B cell (primary cell): ENCODE measurements around the gene CEP250. TPM values are rescaled to one million over a fixed set of nuclear protein-coding genes. Genes with fewer than 3 reads are reported as not detected.

Experiments used
- ATAC-seq: fragments of 200-7000 bp; cut with Tn5 transposase; one replicate; pipeline ENCODE4 v1.10.0; 2021; ENCODE audit warnings: low read depth, mild to moderate bottlenecking, moderate number of reproducible peaks, moderate library complexity
- CTCF ChIA-PET: fragments of 350-600 bp; sonication (Branson Sonifier 250); formaldehyde crosslinking; loops from one replicate; lab custom pipeline; 2021; ENCODE audit warnings: antibody characterized with exemption, inconsistent platforms; lab: Charles Lee
- POLR2A ChIA-PET: fragments of 350-600 bp; sonication (Branson Sonifier 250); formaldehyde crosslinking; loops from one replicate; lab custom pipeline; 2021; ENCODE audit warnings: antibody characterized with exemption; lab: Charles Lee
- DNase-seq: peaks from one replicate; pipeline ENCODE4 v3.0.0; 2013
- H2AFZ ChIP-seq: 2 replicates; pipeline ENCODE4 v1.6.1; 2012; ENCODE audit warnings: mild to moderate bottlenecking, low read depth, low read length; ENCODE audit not compliant: insufficient read depth, poor library complexity, severe bottlenecking
- H3K27ac ChIP-seq, 2 donors: 1 replicate in 1 of 2; 2 replicates in 1 of 2; pipeline ENCODE4 v1.5.1; 2012 to 2013; ENCODE audit warnings: low read length in 2 of 2, mild to moderate bottlenecking in 2 of 2, moderate library complexity in 1 of 2
- H3K27me3 ChIP-seq, 4 experiments: fragments of 200-600 bp in 1 of 4; sonication (generic) in 1 of 4; replicated peaks in 1 of 4; 1 replicate in 2 of 4; 2 replicates in 2 of 4; pipeline versions ENCODE4 v1.6.1 to v1.7.0; 2013 to 2016; ENCODE audit warnings: low read length in 3 of 4, mild to moderate bottlenecking in 2 of 4, mixed read lengths in 1 of 4, moderate library complexity in 1 of 4; ENCODE audit not compliant: insufficient read depth in 4 of 4, control insufficient read depth in 3 of 4; ENCODE audit errors: control extremely low read depth in 1 of 4
- H3K36me3 ChIP-seq, 2 experiments: replicated peaks in 1 of 2; 1 replicate in 1 of 2; 2 replicates in 1 of 2; pipeline versions ENCODE4 v1.6.1 to v1.7.1; 2013; ENCODE audit warnings: low read length in 1 of 2; ENCODE audit not compliant: insufficient read depth in 2 of 2, control insufficient read depth in 1 of 2; ENCODE audit errors: control extremely low read depth in 1 of 2, extremely low read depth in 1 of 2
- H3K4me1 ChIP-seq, 2 donors: fragments of 200-600 bp in 1 of 2; sonication (generic) in 1 of 2; 1 replicate in 1 of 2; 2 replicates in 1 of 2; pipeline versions ENCODE4 v1.5.1 to v1.6.1; 2013 to 2017; ENCODE audit warnings: low read length in 2 of 2; ENCODE audit not compliant: control insufficient read depth in 2 of 2, insufficient read depth in 2 of 2
- H3K4me2 ChIP-seq: replicated peaks from 2 replicates; pipeline ENCODE3; 2012; ENCODE audit warnings: mild to moderate bottlenecking, low read depth, low read length; ENCODE audit not compliant: poor library complexity, severe bottlenecking
- H3K4me3 ChIP-seq, 5 experiments: fragments of 200-600 bp in 1 of 5; sonication (generic) in 1 of 5; 1 replicate in 3 of 5; 2 replicates in 2 of 5; pipeline versions ENCODE4 v1.5.1 to v1.7.0; 2011 to 2016; ENCODE audit warnings: low read length in 4 of 5, mild to moderate bottlenecking in 4 of 5, low read depth in 2 of 5, control low read depth in 1 of 5, moderate library complexity in 1 of 5; ENCODE audit not compliant: insufficient read depth in 1 of 5; ENCODE audit errors: control extremely low read depth in 1 of 5, extremely low read depth in 1 of 5
- H3K79me2 ChIP-seq: fragments of 200-600 bp; sonication (generic); one replicate; pipeline ENCODE4 v1.6.0; 2016; ENCODE audit warnings: low read length; ENCODE audit not compliant: control insufficient read depth, insufficient read depth
- H3K9ac ChIP-seq: fragments of 200-600 bp; sonication (generic); 2 replicates; pipeline ENCODE4 v1.6.1; 2017; ENCODE audit warnings: mild to moderate bottlenecking, low read length, moderate library complexity
- H3K9me3 ChIP-seq, 3 donors: one replicate each; pipeline versions ENCODE4 v1.6.1 to v1.7.1; 2013; ENCODE audit warnings: low read length in 2 of 3; ENCODE audit not compliant: control insufficient read depth in 2 of 3, insufficient read depth in 1 of 3; ENCODE audit errors: control extremely low read depth in 1 of 3
- H4K20me1 ChIP-seq: 2 replicates; pipeline ENCODE4 v1.6.0; 2012; ENCODE audit warnings: mild to moderate bottlenecking, low read length; ENCODE audit not compliant: insufficient read depth, control insufficient read depth, poor library complexity, severe bottlenecking
- H3K27ac Mint-ChIP-seq: one replicate; pipeline ENCODE4 v1.8.0; 2021; ENCODE audit warnings: mixed read lengths
- H3K27me3 Mint-ChIP-seq: one replicate; pipeline ENCODE4 v1.8.0; 2021; ENCODE audit warnings: mixed read lengths
- H3K4me1 Mint-ChIP-seq: one replicate; pipeline ENCODE4 v1.8.0; 2021; ENCODE audit warnings: mixed read lengths
- H3K4me3 Mint-ChIP-seq: one replicate; pipeline ENCODE4 v1.8.0; 2021; ENCODE audit warnings: mixed read lengths
- H3K9me3 Mint-ChIP-seq: one replicate; pipeline ENCODE4 v1.8.0; 2022; ENCODE audit warnings: mixed read lengths; ENCODE audit not compliant: insufficient read depth
- EZH2 ChIP-seq: IDR thresholded peaks from 2 replicates; pipeline ENCODE4 v1.6.1; 2012; ENCODE audit warnings: borderline replicate concordance, low read depth, mild to moderate bottlenecking, moderate library complexity, low read length; ENCODE audit not compliant: insufficient read depth, poor library complexity, severe bottlenecking
- WGBS: methylation state at CpG from one replicate; pipeline ENCODE4 v1.1.5; 2013; ENCODE audit warnings: missing lambda C conversion rate; ENCODE audit not compliant: insufficient coverage; 5-methylcytosine and 5-hydroxymethylcytosine counted together
- intact Hi-C: fragments of 100-400 bp; cut with micrococcal nuclease; formaldehyde crosslinking; loops from one replicate; pipeline ENCODE4 v1.10.0; 2022
- polyA plus RNA-seq: library from polyadenylated mRNA; depleted of rRNA; stranded (reverse); fragments of >200 nt; gene quantifications from 2 replicates; pipeline ENCODE4 v1.2.3, GENCODE V29; 2012
- total RNA-seq, 2 donors: library from RNA; stranded (reverse); fragments of 120-200 nt in 1 of 2; gene quantifications; 1 replicate in 1 of 2; 2 replicates in 1 of 2; pipeline versions ENCODE4 v1.2.3 to v1.2.4, GENCODE V29; 2013 to 2022
- TF ChIP-seq, protein P1 (sequence below): fragments of 200-600 bp; IDR thresholded peaks from one replicate; pipeline ENCODE4 v1.8.0; 2022; ENCODE audit warnings: antibody characterized with exemption, mild to moderate bottlenecking

CEP250 gene
- total and polyA plus RNA-seq, 2 donors (not counting 1 experiment from before 2014, with no cell fraction given): 14.6 to 78.5 TPM

DNA sequence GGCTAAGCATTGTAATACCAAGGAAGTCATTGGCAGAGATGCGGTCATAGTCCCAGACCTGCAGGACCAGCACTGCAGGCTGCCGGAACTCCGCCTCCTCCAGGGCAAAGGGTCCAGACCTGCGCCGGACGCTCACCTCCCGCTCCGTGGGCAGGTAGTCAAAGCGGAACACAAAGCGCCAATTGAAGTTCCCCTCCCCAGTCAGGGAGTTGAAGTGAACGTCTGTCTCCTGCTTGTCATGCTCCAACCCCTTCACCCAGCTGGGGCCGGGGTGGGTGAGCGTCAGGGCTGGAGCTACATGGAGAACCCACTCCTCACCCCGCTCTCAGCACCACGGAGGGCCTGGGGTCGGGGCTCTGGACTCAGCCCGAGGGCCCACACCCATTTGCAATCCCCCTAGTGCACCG, 104.7 kb downstream of the CEP250 start:
- no peaks in the 10 kb centered on the region for H3K9me3 ChIP-seq
- POLR2A ChIA-PET: interaction anchor here (0.6 kb wide), 1 partner anchor 839 kb away, joined by 3 read pairs; no protein-coding TSS in a partner anchor
- Mint-ChIP-seq H3K27ac (no peak overlapping the region), H3K4me1 (no peaks in the 10 kb centered on the region), H3K9me3 (no peaks in the 10 kb centered on the region), H3K4me3 (no peak overlapping the region), H3K27me3 (no peaks in the 10 kb centered on the region)
- no peak overlapping the region for H3K9ac ChIP-seq
- no peak overlapping the region for H3K4me3 ChIP-seq
- 88% methylated on average over 12 of the region's 18 CpGs for WGBS
- DNase-seq: no peak
- H2AFZ ChIP-seq: no peak overlapping the region
- H4K20me1 ChIP-seq: no peaks in the 10 kb centered on the region
- TF ChIP-seq, protein P1, sequence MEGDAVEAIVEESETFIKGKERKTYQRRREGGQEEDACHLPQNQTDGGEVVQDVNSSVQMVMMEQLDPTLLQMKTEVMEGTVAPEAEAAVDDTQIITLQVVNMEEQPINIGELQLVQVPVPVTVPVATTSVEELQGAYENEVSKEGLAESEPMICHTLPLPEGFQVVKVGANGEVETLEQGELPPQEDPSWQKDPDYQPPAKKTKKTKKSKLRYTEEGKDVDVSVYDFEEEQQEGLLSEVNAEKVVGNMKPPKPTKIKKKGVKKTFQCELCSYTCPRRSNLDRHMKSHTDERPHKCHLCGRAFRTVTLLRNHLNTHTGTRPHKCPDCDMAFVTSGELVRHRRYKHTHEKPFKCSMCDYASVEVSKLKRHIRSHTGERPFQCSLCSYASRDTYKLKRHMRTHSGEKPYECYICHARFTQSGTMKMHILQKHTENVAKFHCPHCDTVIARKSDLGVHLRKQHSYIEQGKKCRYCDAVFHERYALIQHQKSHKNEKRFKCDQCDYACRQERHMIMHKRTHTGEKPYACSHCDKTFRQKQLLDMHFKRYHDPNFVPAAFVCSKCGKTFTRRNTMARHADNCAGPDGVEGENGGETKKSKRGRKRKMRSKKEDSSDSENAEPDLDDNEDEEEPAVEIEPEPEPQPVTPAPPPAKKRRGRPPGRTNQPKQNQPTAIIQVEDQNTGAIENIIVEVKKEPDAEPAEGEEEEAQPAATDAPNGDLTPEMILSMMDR: no peak
- TF ChIP-seq EZH2: no peak
- no peak for ATAC-seq
- peaks cover 0 to 16% of the 10 kb centered on the region in 2 experiments for H3K36me3 ChIP-seq
- intact Hi-C loops: no loop called here
- H3K79me2 ChIP-seq: no peaks in the 10 kb centered on the region
- no peaks in the 10 kb centered on the region for H3K4me1 ChIP-seq
- CTCF ChIA-PET: no interaction called here
- no peaks in the 10 kb centered on the region for H3K27me3 ChIP-seq
- no peak overlapping the region for H3K27ac ChIP-seq
- H3K4me2 ChIP-seq: no peak overlapping the region

DNA sequence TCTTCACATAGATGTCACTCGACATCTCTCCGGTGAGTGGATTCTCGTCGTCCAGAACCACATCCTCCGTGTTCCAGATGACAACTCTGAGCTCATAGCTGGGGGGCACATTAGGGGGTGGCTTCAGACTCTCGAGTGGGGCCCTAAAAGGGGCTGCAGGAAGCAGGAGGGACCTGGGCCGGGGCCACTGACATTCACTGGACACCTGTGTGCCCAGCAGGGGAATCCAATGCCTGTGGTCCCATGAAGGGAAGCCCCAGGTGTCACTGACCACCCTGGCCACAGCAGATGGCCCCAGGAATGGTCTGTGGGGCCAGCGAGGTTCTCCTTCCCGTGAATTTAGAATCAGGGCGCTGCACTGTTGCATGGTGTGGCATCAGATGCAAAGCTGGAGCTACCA, 105.1 kb downstream of the CEP250 start:
- 79% methylated on average over 9 of the region's 10 CpGs for WGBS
- Histone ChIP-seq H3K36me3 (peaks cover 0 to 14% of the 10 kb centered on the region in 2 experiments), H3K4me3 (no peak overlapping the region), H3K4me1 (no peaks in the 10 kb centered on the region), H4K20me1 (no peaks in the 10 kb centered on the region), H3K79me2 (no peaks in the 10 kb centered on the region), H2AFZ (no peak overlapping the region), H3K4me2 (no peak overlapping the region), H3K27me3 (no peaks in the 10 kb centered on the region), H3K9ac (no peak overlapping the region), H3K27ac (no peak overlapping the region), H3K9me3 (no peaks in the 10 kb centered on the region)
- ChIA-PET POLR2A (interaction anchor here (0.6 kb wide), 1 partner anchor 839 kb away, joined by 3 read pairs; no protein-coding TSS in a partner anchor), CTCF (no interaction called here)
- H3K9me3 Mint-ChIP-seq: no peaks in the 10 kb centered on the region
- DNase-seq (no peak), ATAC-seq (no peak)
- intact Hi-C loops: no loop called here
- H3K4me1 Mint-ChIP-seq: no peaks in the 10 kb centered on the region
- no peaks in the 10 kb centered on the region for H3K27me3 Mint-ChIP-seq
- TF ChIP-seq, protein P1: no peak
- no peak for TF ChIP-seq EZH2
- no peak overlapping the region for H3K4me3 Mint-ChIP-seq
- H3K27ac Mint-ChIP-seq: no peak overlapping the region
